T-helper 22 cell (primary cell): ENCODE results near the gene CDYL.

Experiments
- DNase-seq: peaks from one replicate; pipeline ENCODE4 v3.0.0-alpha.2; 2020; ENCODE audit warnings: low read depth

Gene CDYL

GRCh38 chr6:4937414-4937813, 161.2 kb downstream of the CDYL start:
- DNase-seq, result no peak

GRCh38 chr6:4939241-4939640, 163.0 kb downstream of the CDYL start:
- no peak for DNase-seq

GRCh38 chr6:4940416-4940815, 164.2 kb downstream of the CDYL start:
- DNase-seq, result no peak

- no peak for DNase-seq
Observed at GRCh38 chr6:4941782-4942672, 165.8 kb downstream of the CDYL start.

- DNase-seq, result no peak
Observed at GRCh38 chr6:4942673-4943009, 166.4 kb downstream of the CDYL start.

GRCh38 chr6:4943716-4944115, 167.5 kb downstream of the CDYL start:
- no peak for DNase-seq

GRCh38 chr6:4944325-4944724, 168.1 kb downstream of the CDYL start:
- DNase-seq, result no peak

- no peak for DNase-seq
Observed at GRCh38 chr6:4946521-4946920, 170.3 kb downstream of the CDYL start.

GRCh38 chr6:4947716-4948115, 171.5 kb downstream of the CDYL start:
- no peak for DNase-seq

GRCh38 chr6:4948781-4949450, 172.7 kb downstream of the CDYL start:
- DNase-seq, result no peak

GRCh38 chr6:4950076-4950475, 173.9 kb downstream of the CDYL start:
- no peak for DNase-seq

- DNase-seq, result no peak
Observed at GRCh38 chr6:4950836-4951533, 174.8 kb downstream of the CDYL start.

- DNase-seq, result no peak
Observed at GRCh38 chr6:4953440-4953839, 177.2 kb downstream of the CDYL start.

- no peak for DNase-seq
Observed at GRCh38 chr6:4956625-4957024, 180.4 kb downstream of the CDYL start.

GRCh38 chr6:4957521-4958231, 181.5 kb downstream of the CDYL start:
- no peak for DNase-seq

GRCh38 chr6:4958624-4959023, 182.4 kb downstream of the CDYL start:
- DNase-seq, result no peak

- no peak for DNase-seq
Observed at GRCh38 chr6:4961322-4962168, 185.3 kb downstream of the CDYL start.

GRCh38 chr6:4962905-4963304, 186.7 kb downstream of the CDYL start:
- no peak for DNase-seq

GRCh38 chr6:4964675-4965561, 188.7 kb downstream of the CDYL start:
- no peak for DNase-seq
